Pancreas (tissue), 10 donors: ENCODE data around the gene RNF149. TPM values are rescaled to one million over a fixed set of nuclear protein-coding genes. Genes with fewer than 3 reads are reported as not detected.
A peak's percentile ranks its signal among the peaks of the same experiment; 100 is the strongest.
"Not testable (repeated sequence)": the region's sequence is repeated elsewhere in the genome, so short reads cannot be mapped to it uniquely, and the experiment has no call there.

Source experiments
- ATAC-seq, 4 donors: fragments of 200-7000 bp; cut with Tn5 transposase; one replicate each; pipeline versions ENCODE4 v1.8.0 to v1.9.1; 2020; ENCODE audit warnings: mild to moderate bottlenecking in 4 of 4, moderate library complexity in 4 of 4
- DNase-seq, 6 donors: peaks; one replicate each; pipeline ENCODE4 v3.0.0-alpha.2; 2020
- FAIRE-seq: peaks from 2 replicates; lab custom pipeline; 2012; peaks lifted over from hg19 to GRCh38; lab: Jason Lieb, UNC
- H3K27ac ChIP-seq, 4 donors: fragments of 200-600 bp; sonication (generic); 1 replicate in 3 of 4; 2 replicates in 1 of 4; pipeline versions ENCODE4 v1.5.0 to v1.8.0; 2020
- H3K27me3 ChIP-seq, 4 donors: fragments of 200-600 bp; one replicate each; pipeline ENCODE4 v1.8.0; 2021
- H3K36me3 ChIP-seq, 3 donors: fragments of 200-600 bp; sonication (generic) in 1 of 3; one replicate each; pipeline versions ENCODE4 v1.5.0 to v1.8.0; 2020 to 2021
- H3K4me1 ChIP-seq, 3 donors: fragments of 200-600 bp; one replicate each; pipeline ENCODE4 v1.8.0; 2021
- H3K4me3 ChIP-seq, 4 donors: fragments of 200-600 bp; sonication (generic) in 2 of 4; one replicate each; pipeline versions ENCODE4 v1.5.0 to v1.8.0; 2020 to 2021
- H3K9me3 ChIP-seq, 4 donors: fragments of 200-600 bp; one replicate each; pipeline ENCODE4 v1.8.0; 2021
- WGBS, 2 donors: extraction: QIAGEN DNeasy Blood & Tissue Kit; methylation state at CpG; one replicate each; pipeline ENCODE4 v1.1.7; 2013; 5-methylcytosine and 5-hydroxymethylcytosine counted together
- intact Hi-C, 3 donors: fragments of 100-400 bp; cut with DNase I; formaldehyde crosslinking; loops; one replicate each; pipeline versions ENCODE4 v1.11.1 to v1.14.2; 2022
- polyA plus RNA-seq, 2 donors: library from polyadenylated mRNA; stranded (reverse); fragments of 200-250 nt; gene quantifications; one replicate each; pipeline ENCODE4 v1.2.3, GENCODE V29; 2013
- total RNA-seq, 6 donors: library from RNA; stranded (reverse); fragmentation: NEBNext Ultra II Directional in 4 of 6; extraction: Animal tissue kit (Norgen Biotek cat#: 25700) in 4 of 6; gene quantifications; one replicate each; pipeline versions ENCODE4 v1.2.1 to v1.2.4, GENCODE V29; 2021 to 2023
- TF ChIP-seq, protein P1 (sequence below), 4 donors: fragments of 200-600 bp; sonication (generic) in 3 of 4; IDR thresholded peaks; one replicate each; pipeline versions ENCODE4 v1.5.0 to v1.8.0; 2021; ENCODE audit warnings: antibody characterized with exemption in 4 of 4
- donor health status: healthy with polysubstance abuse.
- donor health status: DM: no; HTN: no; CAD: no; lungs with moderate emphysema.
- donor health status: DM: no; HTN: no; CAD: no.
- donor health status: control.
- donor health status: control.
- donor health status: Bipolar disorder and iron deficiency.
- donor health status: DM: yes; HTN: yes; CAD: no.
- donor health status: DM: no; HTN: no; CAD: no.
- donor health status: DM: no; HTN: no; CAD: no.
- donor health status: DM: yes; HTN: yes; CAD: no.

The RNF149 gene
- total and polyA plus RNA-seq, 8 donors, result 18.8 to 36.9 (median 25.3) TPM

DNA sequence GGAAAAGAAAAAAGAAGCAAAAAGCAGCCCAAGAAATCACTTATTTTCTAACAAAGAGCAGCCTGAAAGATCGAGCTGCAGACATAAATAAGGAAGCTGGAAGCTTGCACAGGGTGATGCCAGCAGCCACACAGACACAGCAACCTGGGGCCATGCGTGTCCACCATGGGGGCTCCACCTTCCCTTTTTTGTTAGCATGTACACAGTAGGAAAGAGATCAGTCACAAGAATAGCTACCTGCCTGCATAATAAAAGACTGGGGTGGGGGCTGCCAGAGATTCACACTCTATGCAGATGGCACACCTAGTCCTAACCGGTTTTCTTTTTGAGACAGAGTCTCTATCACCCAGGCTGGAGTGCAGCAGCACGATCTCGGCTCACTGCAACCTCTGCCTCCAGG lies 58.7 kb downstream of the RNF149 start:
- H3K4me1 ChIP-seq, result peaks cover 10 to 30% (median 30%) of the 10 kb centered on the region in 3 donors
- WGBS, 2 donors, result 82 to 91% methylated on average over 5 of the region's 5 CpGs
- H3K36me3 ChIP-seq, result no peaks in the 10 kb centered on the region
- ATAC-seq (no peak), DNase-seq (no peak), FAIRE-seq (no peak)
- no peak overlapping the region for H3K4me3 ChIP-seq
- no peak overlapping the region for H3K27ac ChIP-seq
- intact Hi-C loops, result no loop called here
- H3K27me3 ChIP-seq, result no peaks in the 10 kb centered on the region
- TF ChIP-seq, protein P1, sequence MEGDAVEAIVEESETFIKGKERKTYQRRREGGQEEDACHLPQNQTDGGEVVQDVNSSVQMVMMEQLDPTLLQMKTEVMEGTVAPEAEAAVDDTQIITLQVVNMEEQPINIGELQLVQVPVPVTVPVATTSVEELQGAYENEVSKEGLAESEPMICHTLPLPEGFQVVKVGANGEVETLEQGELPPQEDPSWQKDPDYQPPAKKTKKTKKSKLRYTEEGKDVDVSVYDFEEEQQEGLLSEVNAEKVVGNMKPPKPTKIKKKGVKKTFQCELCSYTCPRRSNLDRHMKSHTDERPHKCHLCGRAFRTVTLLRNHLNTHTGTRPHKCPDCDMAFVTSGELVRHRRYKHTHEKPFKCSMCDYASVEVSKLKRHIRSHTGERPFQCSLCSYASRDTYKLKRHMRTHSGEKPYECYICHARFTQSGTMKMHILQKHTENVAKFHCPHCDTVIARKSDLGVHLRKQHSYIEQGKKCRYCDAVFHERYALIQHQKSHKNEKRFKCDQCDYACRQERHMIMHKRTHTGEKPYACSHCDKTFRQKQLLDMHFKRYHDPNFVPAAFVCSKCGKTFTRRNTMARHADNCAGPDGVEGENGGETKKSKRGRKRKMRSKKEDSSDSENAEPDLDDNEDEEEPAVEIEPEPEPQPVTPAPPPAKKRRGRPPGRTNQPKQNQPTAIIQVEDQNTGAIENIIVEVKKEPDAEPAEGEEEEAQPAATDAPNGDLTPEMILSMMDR (IDR thresholded peaks at IDR 0.05), result no peak
- H3K9me3 ChIP-seq, result no peaks in the 10 kb centered on the region

DNA sequence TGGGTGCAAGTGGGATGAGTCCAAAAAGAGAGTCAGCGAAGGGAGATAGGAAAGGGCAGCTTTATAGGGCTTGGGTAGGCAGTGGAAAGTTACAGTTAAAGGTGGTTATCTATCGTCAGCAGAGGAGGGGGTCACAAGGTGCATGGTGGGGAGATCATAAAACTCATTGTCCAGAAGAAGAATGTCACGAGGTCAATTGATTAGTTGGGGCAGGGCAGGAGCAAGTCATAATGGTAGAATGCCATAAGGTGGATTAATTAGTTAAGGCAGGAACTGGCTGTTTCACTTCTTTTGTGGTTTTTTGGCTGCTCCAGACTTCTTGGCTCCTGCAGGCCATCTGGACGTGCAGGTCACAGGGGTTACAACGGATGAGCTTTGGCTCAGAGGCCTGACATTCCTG lies 59.7 kb downstream of the RNF149 start:
- peaks cover 10 to 24% (median 22%) of the 10 kb centered on the region in 3 donors for H3K4me1 ChIP-seq
- DNase-seq, H3K27ac ChIP-seq, H3K4me3 ChIP-seq, intact Hi-C loops, H3K36me3 ChIP-seq, ATAC-seq, H3K9me3 ChIP-seq, H3K27me3 ChIP-seq, FAIRE-seq: not testable (repeated sequence)
- WGBS, 2 donors, result 77 to 81% methylated on average over 5 of the region's 5 CpGs

DNA sequence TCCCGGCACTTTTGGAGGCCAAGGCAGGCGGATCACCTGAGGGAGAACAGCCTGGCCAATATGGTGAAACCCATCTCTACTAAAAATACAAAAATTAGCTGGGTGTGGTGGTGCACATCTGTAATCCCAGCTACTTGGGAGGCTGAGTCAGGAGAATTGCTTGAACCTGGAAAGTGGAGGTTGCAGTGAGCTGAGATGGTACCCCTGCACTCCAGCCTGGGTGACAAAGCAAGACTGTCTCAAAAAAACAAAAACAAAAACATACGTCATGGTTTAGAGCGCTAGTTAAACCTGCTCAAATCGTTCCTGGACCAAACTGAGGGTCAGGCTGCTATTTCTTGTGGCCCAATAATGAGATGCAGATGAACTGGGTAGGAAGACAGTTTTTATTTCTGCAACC lies 63.0 kb downstream of the RNF149 start:
- FAIRE-seq, intact Hi-C loops, H3K9me3 ChIP-seq, H3K36me3 ChIP-seq, DNase-seq, H3K4me3 ChIP-seq, H3K27me3 ChIP-seq: not testable (repeated sequence)
- WGBS, 2 donors, result 68 to 75% methylated on average over 5 of the region's 5 CpGs
- H3K27ac ChIP-seq, result peak overlapping the region in 2 of 4 donors; percentile 28 to 46
- ATAC-seq, result peak in 2 of 4 donors; percentile 20 to 34
- H3K4me1 ChIP-seq, result peaks cover 10 to 33% (median 26%) of the 10 kb centered on the region in 3 donors

GRCh38 chr2:101244899-101245298 lies 63.6 kb downstream of the RNF149 start:
- ATAC-seq, result peak in 3 of 4 donors; percentile 64 to 73 (median 71)
- intact Hi-C loops, H3K27me3 ChIP-seq: not testable (repeated sequence)

DNA sequence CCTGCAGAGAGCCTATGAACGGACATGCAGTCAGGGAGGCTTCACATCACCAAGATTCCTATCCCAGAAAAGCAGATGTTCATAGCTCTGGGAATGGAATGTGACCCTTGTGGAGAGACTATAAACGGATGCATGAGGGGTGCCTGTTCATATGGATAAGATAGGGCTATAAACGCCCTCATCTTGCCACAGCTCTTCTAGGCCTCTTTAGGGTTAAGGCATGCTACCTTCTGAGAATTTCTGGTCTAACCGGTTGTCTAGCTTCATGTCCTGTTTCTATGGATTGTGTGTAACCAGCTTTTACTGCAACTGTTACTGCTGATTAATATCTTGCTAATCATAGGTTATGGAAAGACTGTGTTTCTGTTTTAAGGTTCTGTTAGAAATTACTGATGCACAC lies 64.1 kb downstream of the RNF149 start:
- DNase-seq, intact Hi-C loops, ATAC-seq, H3K27me3 ChIP-seq, H3K36me3 ChIP-seq, H3K4me3 ChIP-seq, H3K9me3 ChIP-seq, FAIRE-seq: not testable (repeated sequence)
- WGBS, 2 donors, result 35 to 38% methylated on average over 4 of the region's 4 CpGs
- peak overlapping the region in 2 of 4 donors; percentile 9 to 38 for H3K27ac ChIP-seq
- H3K4me1 ChIP-seq, result peaks cover 10 to 35% (median 26%) of the 10 kb centered on the region in 3 donors

More at GRCh38 chr2:101244899-101245298, 63.6 kb downstream of the RNF149 start:
- H3K36me3 ChIP-seq, H3K4me3 ChIP-seq, FAIRE-seq, DNase-seq, H3K9me3 ChIP-seq: not testable (repeated sequence)
- Histone ChIP-seq H3K27ac (peak overlapping the region in 2 of 4 donors; percentile 28 to 46), H3K4me1 (peaks cover 10 to 35% (median 26%) of the 10 kb centered on the region in 3 donors)
- WGBS, 2 donors, result 41 to 44% methylated on average over 12 of the region's 12 CpGs

- ATAC-seq (no peak), FAIRE-seq (no peak), DNase-seq (no peak)
- no peaks in the 10 kb centered on the region for H3K36me3 ChIP-seq
- intact Hi-C loops, result no loop called here
- TF ChIP-seq, protein P1 (IDR thresholded peaks at IDR 0.05), result no peak
- WGBS, 2 donors, result 36 to 39% methylated on average over 5 of the region's 5 CpGs
- H3K27ac ChIP-seq, result peak overlapping the region; percentile 89 to 96 (median 92)
- no peak overlapping the region for H3K4me3 ChIP-seq
- no peaks in the 10 kb centered on the region for H3K27me3 ChIP-seq
- H3K9me3 ChIP-seq, result no peaks in the 10 kb centered on the region
- peaks cover 14 to 50% (median 33%) of the 10 kb centered on the region in 3 donors for H3K4me1 ChIP-seq
These were observed 67.3 kb downstream of the RNF149 start for GRCh38 chr2:101241158-101241557.

GRCh38 chr2:101240694-101241093 lies 67.8 kb downstream of the RNF149 start:
- peak in 2 of 6 donors; percentile 37 to 40 for DNase-seq
- FAIRE-seq, ATAC-seq, H3K9me3 ChIP-seq, intact Hi-C loops, H3K27me3 ChIP-seq, H3K36me3 ChIP-seq: not testable (repeated sequence)
- 3 to 5% methylated on average over 2 of the region's 2 CpGs for WGBS, 2 donors
- peak overlapping the region; percentile 89 to 96 (median 92) for H3K27ac ChIP-seq
- peaks cover 10 to 45% (median 29%) of the 10 kb centered on the region in 3 donors for H3K4me1 ChIP-seq
- TF ChIP-seq, protein P1 (IDR thresholded peaks at IDR 0.05), result peak in 3 of 4 donors; percentile 26 to 45 (median 27)
- H3K4me3 ChIP-seq, result peak overlapping the region in 2 of 4 donors; percentile 5 to 24

DNA sequence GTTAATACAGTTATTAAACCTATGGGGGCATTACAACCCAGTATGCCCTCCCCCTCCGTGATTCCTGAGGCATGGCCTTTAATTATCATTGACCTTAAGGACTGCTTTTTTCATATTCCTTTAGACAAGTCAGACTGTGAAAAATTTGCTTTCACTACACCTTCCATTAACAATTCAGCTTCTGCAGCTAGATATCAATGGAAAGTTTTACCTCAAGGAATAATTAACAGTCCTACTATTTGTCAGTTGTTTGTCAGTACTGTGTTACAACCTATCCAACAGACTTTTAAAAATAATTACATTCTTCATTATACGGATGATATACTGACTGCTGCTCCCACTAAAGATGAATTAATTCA lies 68.8 kb downstream of the RNF149 start:
- intact Hi-C loops, H3K9me3 ChIP-seq, H3K36me3 ChIP-seq, H3K27me3 ChIP-seq, DNase-seq, ATAC-seq, FAIRE-seq: not testable (repeated sequence)
- WGBS, 2 donors, result 8 to 17% methylated on average over 2 of the region's 2 CpGs
- peak overlapping the region; percentile 89 to 96 (median 92) for H3K27ac ChIP-seq
- H3K4me3 ChIP-seq, result peak overlapping the region in 2 of 4 donors; percentile 5 to 24
- peaks cover 13 to 44% (median 30%) of the 10 kb centered on the region in 3 donors for H3K4me1 ChIP-seq
